Skeletal muscle cell (primary cell): ENCODE data around the gene CHST8.

ENCODE experiments used
- DNase-seq: peaks from one replicate; pipeline ENCODE4 v3.0.0-alpha.2; 2010; ENCODE audit warnings: low read depth
- H3K4me3 ChIP-seq: 2 replicates; pipeline ENCODE4 v1.5.1; 2011; ENCODE audit warnings: low read depth, mild to moderate bottlenecking, control low read depth, low read length, moderate library complexity

Gene CHST8

GRCh38 chr19:33665776-33666595, 44.2 kb downstream of the CHST8 start:
- DNase-seq, result no peak
- H3K4me3 ChIP-seq, result no peak overlapping the region

- H3K4me3 ChIP-seq, result no peak overlapping the region
- DNase-seq, result no peak
Observed at GRCh38 chr19:33667141-33667650, 45.4 kb downstream of the CHST8 start.

GRCh38 chr19:33667881-33668280, 46.1 kb downstream of the CHST8 start:
- DNase-seq, result no peak
- H3K4me3 ChIP-seq, result no peak overlapping the region

GRCh38 chr19:33668968-33669367, 47.2 kb downstream of the CHST8 start:
- H3K4me3 ChIP-seq, result no peak overlapping the region
- DNase-seq, result no peak

- no peak for DNase-seq
- H3K4me3 ChIP-seq, result no peak overlapping the region
Observed at GRCh38 chr19:33669376-33669775, 47.6 kb downstream of the CHST8 start.

- no peak for DNase-seq
- no peak overlapping the region for H3K4me3 ChIP-seq
Observed at GRCh38 chr19:33670398-33670797, 48.6 kb downstream of the CHST8 start.

- DNase-seq, result no peak
- no peak overlapping the region for H3K4me3 ChIP-seq
Observed at GRCh38 chr19:33671211-33671610, 49.5 kb downstream of the CHST8 start.

GRCh38 chr19:33673258-33673875, 51.6 kb downstream of the CHST8 start:
- no peak overlapping the region for H3K4me3 ChIP-seq
- no peak for DNase-seq

GRCh38 chr19:33673996-33674625, 52.4 kb downstream of the CHST8 start:
- no peak for DNase-seq
- H3K4me3 ChIP-seq, result no peak overlapping the region

- DNase-seq, result no peak
- no peak overlapping the region for H3K4me3 ChIP-seq
Observed at GRCh38 chr19:33674626-33675367, 53.0 kb downstream of the CHST8 start.

- no peak overlapping the region for H3K4me3 ChIP-seq
- DNase-seq, result no peak
Observed at GRCh38 chr19:33675501-33676124, 53.9 kb downstream of the CHST8 start.

GRCh38 chr19:33676999-33677665, 55.4 kb downstream of the CHST8 start:
- H3K4me3 ChIP-seq, result no peak overlapping the region
- DNase-seq, result no peak

- H3K4me3 ChIP-seq, result no peak overlapping the region
- DNase-seq, result no peak
Observed at GRCh38 chr19:33677745-33678426, 56.1 kb downstream of the CHST8 start.

- H3K4me3 ChIP-seq, result no peak overlapping the region
- DNase-seq, result no peak
Observed at GRCh38 chr19:33678796-33679585, 57.2 kb downstream of the CHST8 start.

- no peak overlapping the region for H3K4me3 ChIP-seq
- DNase-seq, result no peak
Observed at GRCh38 chr19:33679696-33680095, 57.9 kb downstream of the CHST8 start.

- no peak for DNase-seq
- H3K4me3 ChIP-seq, result no peak overlapping the region
Observed at GRCh38 chr19:33681081-33681680, 59.4 kb downstream of the CHST8 start.

- no peak for DNase-seq
- no peak overlapping the region for H3K4me3 ChIP-seq
Observed at GRCh38 chr19:33683881-33684537, 62.3 kb downstream of the CHST8 start.
